Tibial nerve (tissue), 4 donors: ENCODE results near the gene IQCC.

Experiments used
- CTCF ChIP-seq, 5 experiments: fragments of 200-600 bp in 3 of 5; fragments of 450-650 bp in 2 of 5; sonication (generic) in 3 of 5; IDR thresholded peaks; one replicate each; pipeline ENCODE4 v1.5.1; 2016 to 2019; ENCODE audit warnings: antibody characterized with exemption in 5 of 5, mild to moderate bottlenecking in 3 of 5, moderate library complexity in 2 of 5
- EP300 ChIP-seq, 2 donors: sonication (generic); formaldehyde crosslinking; IDR thresholded peaks; one replicate each; pipeline ENCODE4 v1.6.1; 2017; ENCODE audit warnings: antibody characterized with exemption in 2 of 2, mild to moderate bottlenecking in 1 of 2
- POLR2A ChIP-seq, 2 donors: fragments of 450-650 bp; IDR thresholded peaks; one replicate each; pipeline ENCODE4 v1.6.1; 2017; ENCODE audit warnings: antibody characterized with exemption in 2 of 2, mild to moderate bottlenecking in 2 of 2, moderate library complexity in 2 of 2

DNA sequence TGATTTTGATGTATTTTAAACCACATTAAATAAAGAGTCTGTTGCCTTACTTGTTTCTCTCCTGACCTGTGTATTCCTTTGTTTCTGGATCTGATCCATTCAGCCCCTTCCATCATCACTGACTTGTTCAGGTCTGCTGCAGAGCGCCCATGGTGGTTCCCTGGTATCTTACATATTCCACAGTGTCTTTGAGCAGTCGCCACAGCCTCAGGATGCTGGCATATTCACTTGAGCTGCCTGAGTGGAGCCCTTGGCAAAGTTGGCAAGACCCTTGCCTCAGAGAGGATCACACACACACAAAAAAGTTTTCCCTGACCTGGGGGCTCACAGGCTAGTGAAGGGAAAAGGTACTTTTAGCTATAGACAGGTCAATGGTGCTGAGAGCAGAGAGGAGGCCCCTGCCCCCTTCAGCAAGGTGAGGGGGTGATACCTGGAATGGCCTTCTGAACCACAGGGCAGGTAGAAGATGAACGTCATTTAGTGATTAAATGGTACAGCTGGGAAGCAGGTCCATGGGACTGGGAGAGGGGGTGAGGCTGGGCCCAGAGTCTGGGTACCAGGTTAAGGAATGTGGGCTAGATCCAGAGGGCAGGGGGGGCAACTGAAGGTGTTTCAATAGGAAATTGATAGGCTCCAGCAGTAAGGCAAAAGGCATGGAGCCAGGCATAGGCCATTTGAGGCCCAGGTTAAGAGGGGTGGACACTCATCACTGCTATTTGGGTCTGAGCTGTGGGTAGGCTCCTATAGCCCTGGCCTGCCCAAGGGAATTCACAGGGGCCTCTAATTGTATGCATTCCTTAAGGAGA, 7.0 kb upstream of the IQCC start:
- TF ChIP-seq CTCF (IDR thresholded peaks at IDR 0.05) (no peak), EP300 (IDR thresholded peaks at IDR 0.05) (no peak), POLR2A (IDR thresholded peaks at IDR 0.05) (no peak)
